ENCODE results near the gene POU6F1.

POU6F1 gene

GRCh38 chr12:51172515-51173431, 45.1 kb downstream of the POU6F1 start, which contains the start of gene TFCP2:
Gene TFCP2 (minus strand): TSS chr12:51173135. CDS start chr12:51172422, 713 bp downstream.
- H3K9me3 ChIP-seq (ENCODE audit: control insufficient read depth in 2 of 2, low read length in 2 of 2) = no peaks in the 10 kb centered on the region
- H3K27ac ChIP-seq (ENCODE audit: low read depth in 2 of 2, low read length in 2 of 2) = peak within 1 kb of the TSS; percentile 98 to 99
- H3K4me3 ChIP-seq (ENCODE audit: low read length in 2 of 2) = peak within 1 kb of the TSS; percentile 98 to 100
- H3K9ac ChIP-seq (ENCODE audit: low read depth in 1 of 2, low read length in 2 of 2) = peak within 1 kb of the TSS; percentile 96 to 99
- H3K4me1 ChIP-seq (ENCODE audit: control insufficient read depth in 2 of 2, insufficient read depth in 2 of 2, low read length in 2 of 2) = peaks cover 6 to 8% of the 10 kb centered on the region in 2 donors
- no peaks in the 10 kb centered on the region for H3K36me3 ChIP-seq (ENCODE audit: control insufficient read depth in 2 of 2, insufficient read depth in 2 of 2, low read length in 2 of 2)
- H3K27me3 ChIP-seq (ENCODE audit: control insufficient read depth in 2 of 2, insufficient read depth in 2 of 2, low read length in 2 of 2) = no peaks in the 10 kb centered on the region

DNA sequence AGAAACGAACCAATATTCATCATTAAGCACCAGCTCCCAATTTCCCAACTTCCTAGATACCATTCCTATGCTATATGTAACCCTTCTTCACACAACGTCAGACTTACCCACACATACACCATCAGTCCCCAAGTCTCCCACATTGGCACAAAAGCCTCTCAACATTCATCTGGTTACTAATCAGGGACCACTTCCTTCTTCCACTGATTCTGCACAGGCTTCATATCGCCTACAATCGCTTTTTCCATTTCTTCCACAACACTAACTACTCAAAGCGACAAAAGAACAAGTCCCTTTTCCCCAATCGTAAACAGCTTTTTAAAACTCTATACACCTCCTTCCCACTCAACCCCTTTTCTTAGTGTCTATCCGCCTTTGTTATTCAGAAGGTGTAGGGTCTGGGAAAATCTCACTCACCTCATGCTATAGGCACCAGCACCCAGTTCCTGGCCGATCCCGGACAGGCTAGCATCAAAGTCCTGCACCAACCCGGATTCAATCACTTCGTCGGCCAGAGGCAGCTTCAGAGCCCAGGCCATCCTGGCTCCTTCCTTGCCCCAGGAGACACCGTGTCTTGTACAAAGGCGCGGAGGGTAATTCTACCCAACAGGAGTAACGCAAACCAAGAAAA, 45.9 kb downstream of the POU6F1 start:
- peak overlapping the region; percentile 98 to 100 for H3K4me3 ChIP-seq (ENCODE audit: low read length in 2 of 2)
- no peaks in the 10 kb centered on the region for H3K9me3 ChIP-seq (ENCODE audit: control insufficient read depth in 2 of 2, low read length in 2 of 2)
- no peaks in the 10 kb centered on the region for H3K27me3 ChIP-seq (ENCODE audit: control insufficient read depth in 2 of 2, insufficient read depth in 2 of 2, low read length in 2 of 2)
- peak overlapping the region; percentile 96 to 99 for H3K9ac ChIP-seq (ENCODE audit: low read depth in 1 of 2, low read length in 2 of 2)
- peaks cover 6 to 8% of the 10 kb centered on the region in 2 donors for H3K4me1 ChIP-seq (ENCODE audit: control insufficient read depth in 2 of 2, insufficient read depth in 2 of 2, low read length in 2 of 2)
- no peaks in the 10 kb centered on the region for H3K36me3 ChIP-seq (ENCODE audit: control insufficient read depth in 2 of 2, insufficient read depth in 2 of 2, low read length in 2 of 2)
- peak overlapping the region; percentile 98 to 99 for H3K27ac ChIP-seq (ENCODE audit: low read depth in 2 of 2, low read length in 2 of 2)

- no peak overlapping the region for H3K27ac ChIP-seq (ENCODE audit: low read depth in 2 of 2, low read length in 2 of 2)
- H3K9me3 ChIP-seq (ENCODE audit: control insufficient read depth in 2 of 2, low read length in 2 of 2) = no peaks in the 10 kb centered on the region
- no peak overlapping the region for H3K9ac ChIP-seq (ENCODE audit: low read depth in 1 of 2, low read length in 2 of 2)
- no peaks in the 10 kb centered on the region for H3K36me3 ChIP-seq (ENCODE audit: control insufficient read depth in 2 of 2, insufficient read depth in 2 of 2, low read length in 2 of 2)
- H3K4me1 ChIP-seq (ENCODE audit: control insufficient read depth in 2 of 2, insufficient read depth in 2 of 2, low read length in 2 of 2) = no peaks in the 10 kb centered on the region
- H3K27me3 ChIP-seq (ENCODE audit: control insufficient read depth in 2 of 2, insufficient read depth in 2 of 2, low read length in 2 of 2) = no peaks in the 10 kb centered on the region
- H3K4me3 ChIP-seq (ENCODE audit: low read length in 2 of 2) = no peak overlapping the region
Measured at GRCh38 chr12:51163795-51164194, 54.1 kb downstream of the POU6F1 start.

- H3K9ac ChIP-seq (ENCODE audit: low read depth in 1 of 2, low read length in 2 of 2) = no peak overlapping the region
- H3K36me3 ChIP-seq (ENCODE audit: control insufficient read depth in 2 of 2, insufficient read depth in 2 of 2, low read length in 2 of 2) = no peaks in the 10 kb centered on the region
- no peaks in the 10 kb centered on the region for H3K9me3 ChIP-seq (ENCODE audit: control insufficient read depth in 2 of 2, low read length in 2 of 2)
- no peaks in the 10 kb centered on the region for H3K27me3 ChIP-seq (ENCODE audit: control insufficient read depth in 2 of 2, insufficient read depth in 2 of 2, low read length in 2 of 2)
- H3K4me1 ChIP-seq (ENCODE audit: control insufficient read depth in 2 of 2, insufficient read depth in 2 of 2, low read length in 2 of 2) = no peaks in the 10 kb centered on the region
- no peak overlapping the region for H3K27ac ChIP-seq (ENCODE audit: low read depth in 2 of 2, low read length in 2 of 2)
- H3K4me3 ChIP-seq (ENCODE audit: low read length in 2 of 2) = no peak overlapping the region
Measured at GRCh38 chr12:51162217-51162616, 55.6 kb downstream of the POU6F1 start.

GRCh38 chr12:51160814-51161459, 56.9 kb downstream of the POU6F1 start:
- H3K4me3 ChIP-seq (ENCODE audit: low read length in 2 of 2) = no peak overlapping the region
- no peak overlapping the region for H3K27ac ChIP-seq (ENCODE audit: low read depth in 2 of 2, low read length in 2 of 2)
- no peak overlapping the region for H3K9ac ChIP-seq (ENCODE audit: low read depth in 1 of 2, low read length in 2 of 2)
- H3K9me3 ChIP-seq (ENCODE audit: control insufficient read depth in 2 of 2, low read length in 2 of 2) = no peaks in the 10 kb centered on the region
- H3K27me3 ChIP-seq (ENCODE audit: control insufficient read depth in 2 of 2, insufficient read depth in 2 of 2, low read length in 2 of 2) = no peaks in the 10 kb centered on the region
- no peaks in the 10 kb centered on the region for H3K4me1 ChIP-seq (ENCODE audit: control insufficient read depth in 2 of 2, insufficient read depth in 2 of 2, low read length in 2 of 2)
- no peaks in the 10 kb centered on the region for H3K36me3 ChIP-seq (ENCODE audit: control insufficient read depth in 2 of 2, insufficient read depth in 2 of 2, low read length in 2 of 2)

DNA sequence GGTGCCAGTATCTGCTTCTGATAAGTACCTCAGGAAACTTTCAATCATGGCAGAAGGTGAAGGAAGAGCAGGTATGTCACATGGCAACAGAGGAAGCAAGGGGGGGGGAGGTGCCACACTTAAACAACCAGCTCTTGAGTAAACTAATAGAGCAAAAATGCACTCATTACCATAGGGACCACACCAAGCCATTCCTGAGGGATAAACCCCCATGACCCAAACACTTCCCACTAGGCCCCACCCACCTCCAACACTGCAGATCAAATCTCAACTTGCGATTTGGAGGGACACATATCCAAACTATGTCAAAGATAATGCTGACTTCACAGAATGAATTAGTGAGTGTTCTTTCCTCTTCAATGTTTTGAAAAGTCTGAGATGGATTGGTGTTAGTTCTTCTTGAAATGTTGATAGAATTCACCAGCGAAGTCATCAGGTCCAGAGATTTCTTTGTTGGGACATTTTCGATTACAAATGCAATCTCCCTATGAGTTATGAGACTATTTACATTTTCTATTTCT, 61.6 kb downstream of the POU6F1 start:
- Histone ChIP-seq H3K9ac (ENCODE audit: low read depth in 1 of 2, low read length in 2 of 2) (no peak overlapping the region), H3K27ac (ENCODE audit: low read depth in 2 of 2, low read length in 2 of 2) (no peak overlapping the region), H3K4me3 (ENCODE audit: low read length in 2 of 2) (no peak overlapping the region), H3K36me3 (ENCODE audit: control insufficient read depth in 2 of 2, insufficient read depth in 2 of 2, low read length in 2 of 2) (no peaks in the 10 kb centered on the region), H3K4me1 (ENCODE audit: control insufficient read depth in 2 of 2, insufficient read depth in 2 of 2, low read length in 2 of 2) (no peaks in the 10 kb centered on the region), H3K27me3 (ENCODE audit: control insufficient read depth in 2 of 2, insufficient read depth in 2 of 2, low read length in 2 of 2) (no peaks in the 10 kb centered on the region), H3K9me3 (ENCODE audit: control insufficient read depth in 2 of 2, low read length in 2 of 2) (no peaks in the 10 kb centered on the region)

GRCh38 chr12:51152953-51153352, 64.9 kb downstream of the POU6F1 start:
- Histone ChIP-seq H3K4me1 (ENCODE audit: control insufficient read depth in 2 of 2, insufficient read depth in 2 of 2, low read length in 2 of 2) (no peaks in the 10 kb centered on the region), H3K27ac (ENCODE audit: low read depth in 2 of 2, low read length in 2 of 2) (no peak overlapping the region), H3K4me3 (ENCODE audit: low read length in 2 of 2) (no peak overlapping the region), H3K27me3 (ENCODE audit: control insufficient read depth in 2 of 2, insufficient read depth in 2 of 2, low read length in 2 of 2) (no peaks in the 10 kb centered on the region), H3K9ac (ENCODE audit: low read depth in 1 of 2, low read length in 2 of 2) (no peak overlapping the region), H3K9me3 (ENCODE audit: control insufficient read depth in 2 of 2, low read length in 2 of 2) (no peaks in the 10 kb centered on the region), H3K36me3 (ENCODE audit: control insufficient read depth in 2 of 2, insufficient read depth in 2 of 2, low read length in 2 of 2) (no peaks in the 10 kb centered on the region)

DNA sequence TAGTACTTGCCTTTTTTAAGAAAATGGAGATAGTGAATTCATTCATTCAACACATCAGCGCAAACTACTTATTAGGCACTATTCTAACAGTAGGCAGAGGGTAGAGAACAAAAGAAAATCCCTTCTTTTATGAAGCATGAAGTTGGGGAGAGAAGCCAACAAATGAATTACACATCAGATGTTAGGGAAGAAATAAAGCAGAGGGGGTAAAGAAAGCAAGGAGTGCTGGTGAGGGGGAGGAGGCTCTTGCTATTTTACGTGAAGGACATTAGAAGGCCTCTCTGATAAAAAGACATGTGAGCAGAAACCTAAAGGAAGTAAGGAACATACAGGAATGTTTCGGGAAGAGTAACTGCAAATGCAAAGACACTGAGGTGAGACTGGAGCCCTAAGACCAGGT, 67.1 kb downstream of the POU6F1 start:
- Histone ChIP-seq H3K9ac (ENCODE audit: low read depth in 1 of 2, low read length in 2 of 2) (no peak overlapping the region), H3K4me1 (ENCODE audit: control insufficient read depth in 2 of 2, insufficient read depth in 2 of 2, low read length in 2 of 2) (no peaks in the 10 kb centered on the region), H3K4me3 (ENCODE audit: low read length in 2 of 2) (no peak overlapping the region), H3K27ac (ENCODE audit: low read depth in 2 of 2, low read length in 2 of 2) (no peak overlapping the region), H3K9me3 (ENCODE audit: control insufficient read depth in 2 of 2, low read length in 2 of 2) (no peaks in the 10 kb centered on the region), H3K36me3 (ENCODE audit: control insufficient read depth in 2 of 2, insufficient read depth in 2 of 2, low read length in 2 of 2) (peaks cover 0 to 2% of the 10 kb centered on the region in 2 donors), H3K27me3 (ENCODE audit: control insufficient read depth in 2 of 2, insufficient read depth in 2 of 2, low read length in 2 of 2) (no peaks in the 10 kb centered on the region)

DNA sequence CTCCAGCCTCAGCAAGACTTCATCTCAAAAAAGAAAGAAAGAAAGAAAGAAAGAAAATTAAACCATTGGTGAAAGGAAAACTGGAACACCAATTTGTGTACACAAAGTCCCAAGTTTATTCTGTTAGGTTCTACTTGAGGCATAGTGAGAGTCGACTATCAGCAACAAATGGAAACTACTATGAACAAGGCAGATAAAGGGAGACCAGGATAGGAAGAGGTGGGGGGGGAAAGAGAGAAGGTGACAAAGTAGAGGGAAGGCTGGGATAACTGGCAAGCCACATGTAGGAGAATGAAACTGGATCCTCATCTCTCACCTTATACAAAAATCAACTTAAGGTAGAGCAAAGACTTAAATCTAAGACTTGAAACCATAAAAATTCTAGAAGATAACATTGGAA, 70.6 kb downstream of the POU6F1 start:
- H3K27ac ChIP-seq (ENCODE audit: low read depth in 2 of 2, low read length in 2 of 2) = no peak overlapping the region
- no peak overlapping the region for H3K4me3 ChIP-seq (ENCODE audit: low read length in 2 of 2)
- no peak overlapping the region for H3K9ac ChIP-seq (ENCODE audit: low read depth in 1 of 2, low read length in 2 of 2)
- no peaks in the 10 kb centered on the region for H3K9me3 ChIP-seq (ENCODE audit: control insufficient read depth in 2 of 2, low read length in 2 of 2)
- peaks cover 0 to 4% of the 10 kb centered on the region in 2 donors for H3K36me3 ChIP-seq (ENCODE audit: control insufficient read depth in 2 of 2, insufficient read depth in 2 of 2, low read length in 2 of 2)
- no peaks in the 10 kb centered on the region for H3K4me1 ChIP-seq (ENCODE audit: control insufficient read depth in 2 of 2, insufficient read depth in 2 of 2, low read length in 2 of 2)
- H3K27me3 ChIP-seq (ENCODE audit: control insufficient read depth in 2 of 2, insufficient read depth in 2 of 2, low read length in 2 of 2) = no peaks in the 10 kb centered on the region

All from mucosa of rectum (tissue), 2 donors.